Fibroblast of skin of abdomen (primary cell): ENCODE results near the gene RINL.

Experiments used
- DNase-seq: peaks from one replicate; pipeline ENCODE4 v3.0.0-alpha.2; 2013

Gene RINL

DNA sequence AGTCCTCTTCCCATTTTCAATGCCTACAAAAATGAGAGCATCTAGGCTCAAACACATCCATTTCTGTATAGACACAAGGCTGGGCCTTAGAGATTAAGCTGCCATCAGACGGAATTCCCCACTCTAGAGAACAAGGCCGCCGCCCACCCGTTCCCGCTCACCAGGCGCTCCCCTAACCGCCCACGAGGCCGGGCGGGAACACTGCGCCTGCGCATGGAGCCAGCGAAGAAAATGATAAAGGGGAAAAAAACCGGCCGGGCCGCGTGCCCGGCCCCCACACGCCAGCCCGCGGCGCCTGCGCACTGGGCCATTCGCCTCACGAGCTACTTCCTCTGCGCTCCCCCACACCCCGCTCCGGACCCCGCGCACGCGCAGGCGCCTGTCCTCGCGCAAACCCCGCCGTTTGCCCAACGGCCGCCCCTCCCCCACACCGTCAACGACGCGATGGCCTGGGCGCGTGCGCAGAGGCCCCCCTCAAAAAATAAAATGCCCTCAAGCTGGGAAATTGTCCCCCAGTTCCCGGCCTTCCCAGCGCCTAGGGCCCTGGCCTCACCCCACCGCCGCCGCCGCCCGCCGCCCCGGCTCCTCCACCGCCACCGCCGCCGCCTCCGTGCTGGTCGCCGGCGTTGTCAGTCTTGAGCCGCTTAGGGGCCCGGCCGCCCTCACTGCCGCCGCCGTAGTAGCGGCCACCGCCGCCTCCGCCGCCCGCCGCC lies 28.8 kb downstream of the RINL start:
- peak; percentile 96 for DNase-seq

DNA sequence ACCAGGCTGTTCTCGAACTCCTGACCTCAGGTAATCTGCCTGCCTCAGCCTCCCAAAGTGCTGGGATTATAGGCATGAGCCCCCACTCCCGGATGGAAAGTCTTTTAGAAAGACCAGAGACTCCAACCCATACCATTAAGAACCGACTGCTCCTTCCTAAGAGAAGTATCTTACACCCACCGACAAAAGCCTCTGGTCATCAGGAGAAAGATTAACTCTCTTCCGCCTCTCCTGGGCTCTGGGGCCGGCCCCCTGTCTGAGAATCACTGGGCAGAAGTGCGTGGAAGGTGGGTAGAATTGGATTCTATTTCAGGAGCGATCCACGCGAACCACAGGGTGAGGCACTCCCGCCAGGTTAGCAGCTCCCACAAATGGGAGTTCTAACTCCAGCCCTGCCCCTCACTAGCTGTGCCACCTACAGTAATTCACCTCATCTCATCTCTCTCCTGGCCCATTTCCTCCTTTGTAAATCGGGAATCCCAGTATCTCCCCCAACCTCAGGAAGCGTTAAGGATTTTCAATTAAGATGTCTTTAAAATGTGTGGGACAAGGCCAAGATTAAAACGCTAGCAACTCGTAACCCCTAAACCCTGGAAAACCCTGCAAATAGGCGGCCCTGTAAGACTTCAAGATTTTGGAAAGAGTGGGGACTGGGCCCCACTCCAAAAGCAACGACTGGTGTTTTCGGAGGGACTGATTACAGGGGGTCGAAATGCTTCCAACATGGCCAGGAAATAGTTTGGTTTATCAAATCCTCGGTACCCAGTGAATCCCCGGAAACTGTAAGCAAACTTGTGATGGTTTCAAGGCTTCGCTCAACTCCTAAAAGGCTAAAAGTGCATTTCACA lies 29.6 kb downstream of the RINL start:
- no peak for DNase-seq

DNA sequence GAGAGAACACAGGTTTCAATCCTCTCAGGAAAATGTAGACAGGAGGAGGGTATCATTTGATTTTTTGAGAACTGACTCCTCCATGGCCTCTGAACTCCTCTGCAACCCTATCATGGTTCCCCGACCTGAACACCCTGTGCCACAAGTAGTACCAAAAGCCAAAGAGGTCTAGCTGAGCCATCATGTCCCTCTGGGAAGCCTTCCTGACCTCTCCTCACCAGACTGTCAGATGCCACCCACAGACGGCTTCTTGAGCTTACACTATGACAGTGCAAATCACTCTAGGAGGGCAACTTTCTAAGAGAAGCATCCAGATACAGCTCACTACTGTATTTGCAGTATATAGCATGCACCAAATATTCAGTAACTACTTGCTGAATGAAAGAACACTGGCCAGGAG lies 32.0 kb downstream of the RINL start:
- DNase-seq: no peak

DNA sequence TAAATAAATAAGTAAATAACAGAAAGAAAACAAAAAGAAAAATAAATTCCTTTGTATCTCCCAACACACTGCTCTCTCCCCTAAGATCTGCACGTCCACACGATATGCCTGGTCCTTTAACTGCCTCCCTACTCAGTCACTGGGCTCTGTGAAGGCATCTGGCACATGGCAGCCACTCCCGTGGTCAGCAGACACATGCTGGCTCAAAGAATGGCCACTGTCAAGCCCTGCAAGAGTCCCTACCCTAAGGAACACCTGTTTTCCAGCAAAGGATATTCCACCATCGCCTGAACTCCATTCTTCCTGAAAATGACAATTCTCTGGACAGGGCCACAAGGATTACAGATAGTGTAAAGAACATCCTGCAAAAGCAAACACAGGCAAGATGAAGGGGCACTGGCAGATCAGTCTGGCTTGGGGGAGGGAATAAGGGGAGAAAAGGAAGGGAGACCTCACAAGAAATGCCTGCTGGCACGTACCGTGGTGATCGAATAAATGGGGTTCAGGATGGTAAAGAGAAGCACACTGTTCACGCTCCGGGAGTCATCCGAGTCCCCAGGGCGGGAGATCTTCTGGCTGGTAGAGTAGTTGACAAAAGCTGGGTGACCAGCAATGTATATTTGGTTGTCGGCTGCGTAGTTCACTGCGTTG lies 32.6 kb downstream of the RINL start:
- no peak for DNase-seq

GRCh38 chr19:38844093-38844686 lies 33.9 kb downstream of the RINL start:
- DNase-seq: no peak

- DNase-seq: no peak
These were observed 34.8 kb downstream of the RINL start for GRCh38 chr19:38843175-38843758.

DNA sequence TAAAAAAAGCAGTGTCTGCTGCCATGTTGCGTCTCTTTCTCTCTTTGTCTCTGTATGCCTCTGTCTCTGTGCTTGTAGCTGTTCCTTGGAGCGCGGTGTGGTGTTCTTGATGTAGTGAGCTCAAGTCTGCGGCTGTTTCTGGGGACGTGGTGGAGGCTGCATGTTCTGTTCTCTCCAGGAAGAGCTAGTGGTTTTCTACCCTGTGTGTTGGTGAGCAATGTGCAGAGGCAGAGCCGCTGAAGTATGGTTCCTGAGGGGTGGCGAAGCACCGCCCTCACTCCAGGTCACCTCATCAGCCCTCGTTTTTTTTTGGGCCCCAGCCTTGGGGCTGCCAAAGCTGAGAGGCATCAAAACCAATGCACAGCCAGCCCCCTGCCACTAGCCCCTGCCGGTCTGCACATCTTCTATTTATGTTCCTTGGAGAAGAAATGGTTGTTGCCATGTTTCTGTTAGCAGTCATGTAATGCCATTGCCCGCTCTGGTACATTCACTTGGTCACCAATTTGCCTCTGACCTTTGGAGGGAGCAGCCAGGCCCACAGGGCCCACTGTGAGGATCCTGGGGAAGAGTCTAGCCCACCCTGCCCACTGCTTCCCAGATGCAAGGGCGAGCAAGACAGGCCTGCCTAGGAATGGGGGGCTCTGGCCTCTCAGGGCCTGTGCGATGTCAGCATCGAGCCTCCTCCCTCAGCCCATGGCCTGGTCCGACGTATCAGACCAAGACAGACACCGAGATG lies 35.5 kb downstream of the RINL start:
- no peak for DNase-seq

GRCh38 chr19:38841787-38842438 lies 36.2 kb downstream of the RINL start:
- DNase-seq: no peak

DNA sequence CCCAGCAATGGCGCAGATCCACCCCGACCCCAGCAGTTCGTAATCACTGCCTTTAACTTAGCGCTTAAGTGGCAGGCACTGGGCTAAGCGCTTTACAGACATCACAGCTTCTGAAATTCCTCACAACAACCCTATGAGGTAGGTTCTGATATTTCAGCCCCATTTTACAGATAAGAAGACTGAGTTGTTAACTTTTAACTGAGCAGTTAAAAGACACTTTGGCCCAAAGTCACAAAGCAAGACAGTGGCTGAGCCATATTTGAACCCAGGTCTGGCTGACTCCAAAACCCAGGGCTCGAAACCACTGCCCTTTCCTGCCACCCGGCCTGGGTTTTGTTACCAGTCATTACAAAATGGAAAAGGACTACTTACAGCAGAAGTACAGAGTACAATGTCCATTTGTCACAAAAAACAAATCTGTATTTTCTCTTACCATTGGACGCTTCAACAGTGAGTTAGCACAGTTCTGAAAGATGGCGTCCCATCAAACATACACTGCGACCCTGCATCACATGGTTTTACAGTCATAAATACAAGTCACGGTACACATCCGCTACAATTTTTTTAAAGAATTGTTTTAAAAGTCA lies 36.8 kb downstream of the RINL start:
- DNase-seq: no peak

- DNase-seq: no peak
These were observed 37.5 kb downstream of the RINL start for GRCh38 chr19:38840583-38840968.

- DNase-seq: no peak
These were observed 38.1 kb downstream of the RINL start for GRCh38 chr19:38839816-38840582.

DNA sequence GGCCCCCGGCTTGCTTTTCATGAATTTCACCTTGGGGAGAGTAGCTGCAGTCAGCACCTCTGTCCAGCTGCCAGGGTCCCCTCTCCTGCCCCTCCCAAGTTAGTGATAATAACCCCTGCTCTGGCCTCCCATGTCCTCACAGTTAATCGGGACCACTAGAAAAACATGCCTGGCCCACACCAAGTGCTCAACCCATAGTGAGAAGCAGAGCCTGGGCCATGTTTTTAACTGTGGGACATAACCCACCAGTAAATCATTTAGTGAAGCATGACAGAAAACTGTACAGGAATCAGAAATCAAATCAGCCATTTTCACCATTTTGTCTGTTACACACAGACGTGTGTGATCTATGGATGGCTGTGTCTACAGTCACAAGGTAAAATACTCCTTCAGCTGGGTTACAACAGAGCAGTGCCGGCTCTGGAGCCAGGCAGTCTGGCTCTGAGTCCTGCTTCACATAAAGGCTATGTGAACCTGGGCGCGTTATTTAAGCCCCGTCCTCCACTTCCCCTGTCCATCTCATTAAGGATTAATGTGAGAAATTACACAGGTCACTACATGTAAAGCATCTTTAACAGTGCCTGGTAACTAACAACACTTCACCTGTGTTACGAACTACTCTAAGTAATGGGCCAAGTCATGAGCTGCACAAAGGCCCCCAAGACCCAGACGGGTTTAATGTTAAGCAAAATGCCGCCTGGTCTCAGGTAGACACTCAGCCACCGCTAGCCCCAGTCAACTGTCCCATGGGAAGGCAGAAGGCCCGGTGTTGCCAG lies 38.9 kb downstream of the RINL start:
- no peak for DNase-seq

DNA sequence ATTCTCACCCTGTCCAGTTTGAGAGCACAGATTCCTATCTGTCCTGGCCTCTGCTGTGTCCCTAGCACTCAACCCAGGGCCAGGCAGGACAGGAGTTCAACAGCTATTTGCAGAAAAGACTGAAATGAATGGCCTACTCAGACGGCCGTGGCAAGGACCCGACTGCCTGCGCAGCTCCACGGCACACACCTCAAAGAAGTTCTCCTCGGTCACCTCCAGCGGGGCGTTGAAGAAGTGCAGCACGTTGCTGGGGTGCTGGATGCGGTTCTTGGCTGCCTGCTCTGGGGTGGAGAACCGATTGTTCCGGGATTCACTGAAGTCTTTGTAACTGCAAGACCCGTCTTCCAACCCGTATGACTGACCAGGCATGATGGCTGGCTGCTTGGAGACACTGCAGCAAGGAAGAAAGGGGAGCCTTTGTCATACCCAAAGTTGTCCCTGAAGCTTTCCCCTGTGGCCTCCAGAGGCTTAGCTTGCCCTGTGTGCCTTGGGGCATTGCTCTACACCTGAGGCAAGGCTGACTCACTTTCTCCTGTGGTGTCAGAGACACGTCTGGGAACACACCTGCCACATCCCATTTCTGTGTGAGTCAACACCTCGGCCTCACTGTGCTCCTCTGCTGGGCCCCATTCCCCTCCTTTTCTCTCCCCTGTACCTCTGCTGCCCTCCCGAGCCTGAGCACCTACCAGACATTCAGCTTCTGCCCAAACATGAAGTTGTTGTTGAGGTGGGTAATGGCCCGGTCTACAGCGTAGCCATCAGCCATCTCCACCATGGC lies 39.7 kb downstream of the RINL start:
- DNase-seq: no peak

- no peak for DNase-seq
These were observed 40.4 kb downstream of the RINL start for GRCh38 chr19:38837656-38838121.

DNA sequence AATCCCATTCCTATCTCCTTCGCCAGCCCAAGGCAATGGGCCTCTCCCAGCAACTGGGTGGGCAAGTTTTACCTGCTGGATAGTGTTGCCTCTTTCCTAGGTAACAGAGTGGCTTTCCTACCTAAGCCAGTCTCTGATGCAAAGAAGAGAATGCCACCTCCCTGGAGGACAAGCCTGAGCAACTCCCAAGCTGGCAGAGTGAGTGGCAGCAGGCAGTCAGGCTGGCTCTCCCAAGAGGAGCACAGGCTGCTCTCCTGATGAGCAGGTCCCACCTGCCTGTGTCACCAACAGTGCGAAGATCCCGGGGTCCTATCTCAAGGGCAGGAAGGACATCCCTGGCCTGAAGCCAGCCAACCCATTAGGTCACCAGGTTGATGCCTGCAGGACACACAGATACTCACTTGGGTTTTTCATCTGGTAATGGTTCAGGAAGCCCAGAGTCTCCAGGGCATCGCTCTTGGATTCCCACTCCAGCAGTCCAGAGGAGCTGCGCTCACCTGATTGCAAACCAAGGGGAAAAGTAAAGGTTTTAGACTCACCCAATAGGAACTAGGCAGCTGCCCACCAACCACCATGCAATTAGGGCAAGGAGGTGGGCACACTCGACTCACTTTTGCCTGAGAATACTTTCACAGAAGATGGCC lies 41.0 kb downstream of the RINL start:
- no peak for DNase-seq

DNA sequence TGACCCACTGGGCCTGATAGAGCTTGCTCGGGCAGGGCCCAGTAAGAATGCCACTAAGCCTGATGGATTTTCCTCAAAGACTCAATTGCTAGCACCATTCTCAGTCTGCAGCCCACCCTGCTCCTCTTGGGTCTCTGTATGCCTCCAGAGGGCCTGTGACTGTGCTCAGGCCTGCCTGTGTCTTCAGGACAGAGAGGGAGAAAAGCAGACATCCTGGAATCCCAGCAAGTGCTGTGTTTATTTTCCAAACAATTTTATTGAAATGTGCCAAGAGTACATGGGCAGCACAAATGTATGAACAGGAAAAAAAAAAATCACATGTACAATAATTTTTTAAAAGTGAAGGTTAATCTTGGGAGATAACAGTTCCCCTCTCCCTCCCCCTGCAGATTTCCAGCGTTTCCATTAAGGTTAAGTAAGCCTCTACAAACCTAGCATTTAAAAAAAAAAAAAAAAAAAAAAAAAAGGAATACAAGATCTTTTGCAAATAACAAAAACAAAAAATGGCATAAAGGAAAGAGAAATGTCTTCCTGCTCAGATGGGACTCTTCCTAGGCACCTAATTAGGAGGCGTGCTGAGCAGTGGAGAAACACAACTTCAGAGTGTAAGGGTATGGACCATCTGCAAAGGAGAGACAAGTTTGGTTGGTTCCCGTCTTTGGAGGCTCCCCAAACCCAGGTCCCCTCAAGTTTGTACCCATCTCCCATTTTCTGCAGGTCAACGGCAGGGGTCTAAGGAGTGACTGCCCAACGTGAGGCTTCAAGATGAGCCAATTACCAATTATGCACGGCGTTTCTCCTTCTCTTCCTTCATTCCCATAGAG lies 41.7 kb downstream of the RINL start:
- no peak for DNase-seq

- no peak for DNase-seq
These were observed 43.5 kb downstream of the RINL start for GRCh38 chr19:38834590-38834989.
